DOHH2 (cell line): ENCODE data around the gene RNF11.

ENCODE experiments used
- EZH2phosphoT487 ChIP-seq: fragments of 200-600 bp; sonication (generic); IDR thresholded peaks from 2 replicates; pipeline ENCODE4 v1.6.1; 2017; ENCODE audit warnings: borderline replicate concordance, mild to moderate bottlenecking, antibody characterized with exemption, low read length, moderate library complexity, mixed read lengths
- TF ChIP-seq, protein P1 (sequence below): fragments of 200-600 bp; sonication (generic); IDR thresholded peaks from one replicate; pipeline ENCODE4 v1.5.1; 2014; ENCODE audit warnings: antibody characterized with exemption, mild to moderate bottlenecking, low read depth, low read length; ENCODE audit not compliant: poor library complexity, severe bottlenecking

DNA sequence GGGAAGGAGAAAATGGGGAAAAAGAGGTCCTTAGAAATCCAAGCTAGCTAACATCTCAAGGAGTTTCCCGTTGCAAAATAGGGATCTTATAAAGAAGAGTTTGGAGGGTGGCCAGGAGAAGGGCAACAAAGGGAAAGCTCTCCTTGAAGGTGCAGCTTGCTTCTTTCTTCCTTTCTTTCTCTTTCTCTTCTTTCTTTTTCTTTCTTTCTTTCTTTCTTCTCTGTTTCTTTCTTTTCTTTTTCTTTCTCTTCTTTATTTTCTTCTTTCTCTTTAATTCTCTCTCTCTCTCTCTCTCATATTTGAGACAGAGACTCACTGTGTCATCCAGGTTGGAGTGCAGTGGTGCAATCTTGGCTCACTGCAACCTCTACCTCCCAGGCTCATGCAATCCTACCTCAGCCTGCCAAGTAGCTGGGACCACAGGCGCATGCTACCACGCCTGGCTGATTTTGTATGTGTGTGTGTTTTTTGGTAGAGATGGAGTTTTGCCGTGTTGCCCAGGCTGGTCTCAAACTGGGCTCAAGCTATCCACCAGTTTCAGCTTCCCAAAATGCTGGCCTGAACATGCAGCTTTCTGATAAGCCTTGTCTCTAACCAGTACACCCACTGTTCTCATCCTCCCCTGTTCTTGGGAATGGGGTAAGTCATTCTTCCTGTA, 44.4 kb downstream of the RNF11 start:
- TF ChIP-seq, protein P1, sequence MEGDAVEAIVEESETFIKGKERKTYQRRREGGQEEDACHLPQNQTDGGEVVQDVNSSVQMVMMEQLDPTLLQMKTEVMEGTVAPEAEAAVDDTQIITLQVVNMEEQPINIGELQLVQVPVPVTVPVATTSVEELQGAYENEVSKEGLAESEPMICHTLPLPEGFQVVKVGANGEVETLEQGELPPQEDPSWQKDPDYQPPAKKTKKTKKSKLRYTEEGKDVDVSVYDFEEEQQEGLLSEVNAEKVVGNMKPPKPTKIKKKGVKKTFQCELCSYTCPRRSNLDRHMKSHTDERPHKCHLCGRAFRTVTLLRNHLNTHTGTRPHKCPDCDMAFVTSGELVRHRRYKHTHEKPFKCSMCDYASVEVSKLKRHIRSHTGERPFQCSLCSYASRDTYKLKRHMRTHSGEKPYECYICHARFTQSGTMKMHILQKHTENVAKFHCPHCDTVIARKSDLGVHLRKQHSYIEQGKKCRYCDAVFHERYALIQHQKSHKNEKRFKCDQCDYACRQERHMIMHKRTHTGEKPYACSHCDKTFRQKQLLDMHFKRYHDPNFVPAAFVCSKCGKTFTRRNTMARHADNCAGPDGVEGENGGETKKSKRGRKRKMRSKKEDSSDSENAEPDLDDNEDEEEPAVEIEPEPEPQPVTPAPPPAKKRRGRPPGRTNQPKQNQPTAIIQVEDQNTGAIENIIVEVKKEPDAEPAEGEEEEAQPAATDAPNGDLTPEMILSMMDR: no peak
- TF ChIP-seq EZH2phosphoT487: no peak
